GM23248 (cell line): ENCODE results near the gene FAM222B.

Source experiments
- EZH2 ChIP-seq: fragments of 200-600 bp; sonication (generic); IDR thresholded peaks from 2 replicates; pipeline ENCODE4 v1.6.1; 2018; ENCODE audit warnings: antibody characterized with exemption, mild to moderate bottlenecking; ENCODE audit not compliant: insufficient read depth, poor library complexity, severe bottlenecking
- EZH2phosphoT487 ChIP-seq: fragments of 200-600 bp; sonication (generic); IDR thresholded peaks from 2 replicates; pipeline ENCODE4 v1.6.1; 2018; ENCODE audit warnings: antibody characterized with exemption, moderate library complexity, mild to moderate bottlenecking, low read depth; ENCODE audit not compliant: insufficient read depth

DNA sequence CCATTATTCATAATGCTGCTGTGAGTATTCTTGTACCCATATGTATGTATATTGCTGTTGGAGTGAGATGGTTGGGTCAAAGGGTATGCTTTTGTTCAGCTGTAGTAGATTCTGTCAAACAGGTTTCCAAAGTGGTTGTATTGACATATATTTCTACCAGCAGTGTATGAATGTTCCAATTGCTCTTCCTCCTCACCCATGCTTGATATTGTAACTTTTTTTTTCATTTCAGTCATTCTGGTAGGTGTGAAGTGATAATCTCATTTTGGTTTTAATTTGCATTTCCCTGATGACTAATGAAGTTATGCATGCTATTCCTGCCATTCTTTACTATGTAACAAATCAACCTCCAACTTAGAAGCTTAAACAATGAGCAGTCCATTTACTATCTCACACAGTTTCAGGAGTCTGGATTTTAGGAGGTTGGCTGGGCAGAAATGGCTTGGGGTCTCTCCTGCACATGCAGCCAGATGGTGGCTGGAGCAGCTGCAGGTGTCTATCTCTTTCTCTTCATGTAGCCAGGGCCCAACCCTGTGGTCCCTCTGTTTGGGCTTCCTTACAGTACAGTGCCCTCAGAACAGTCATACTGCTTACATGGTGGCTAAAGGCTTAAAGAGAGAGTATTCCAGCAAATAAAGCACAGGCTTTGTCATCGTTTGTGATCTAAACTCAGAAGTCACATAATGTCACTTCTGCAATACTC lies 33.4 kb upstream of the FAM222B start:
- TF ChIP-seq EZH2: no peak
- TF ChIP-seq EZH2phosphoT487: no peak
